A673 (cell line): ENCODE data around the gene HES1. TPM values are rescaled to one million over a fixed set of nuclear protein-coding genes. Genes with fewer than 3 reads are reported as not detected.

Source experiments
- Bru-seq: library from RNA; stranded (reverse); fragments of 400-500 nt; gene quantifications from one replicate; lab custom pipeline; 2021; lab: Mats Ljungman, UMichigan
- BruChase-seq, 2 experiments: library from RNA; stranded (reverse); fragments of 400-500 nt; gene quantifications; one replicate each; lab custom pipeline; 2021; lab: Mats Ljungman, UMichigan
- BruUV-seq: library from RNA; stranded (reverse); fragments of 400-500 nt; replicated peaks from 2 replicates; lab custom pipeline; 2021; lab: Mats Ljungman, UMichigan
- CTCF ChIA-PET: fragments of 300-600 bp; sonication (Branson Sonifier 250); formaldehyde crosslinking; loops from one replicate; lab custom pipeline; 2022; ENCODE audit warnings: antibody characterized with exemption; lab: Charles Lee
- POLR2A ChIA-PET: fragments of 300-600 bp; sonication (Branson Sonifier 250); formaldehyde crosslinking; loops from one replicate; lab custom pipeline; 2022; ENCODE audit warnings: antibody characterized with exemption; ENCODE audit not compliant: low non-redundant PET; lab: Charles Lee
- DNase-seq: peaks from one replicate; pipeline ENCODE4 v3.0.0-alpha.2; 2015; ENCODE audit warnings: low spot score
- H3K27ac ChIP-seq: fragments of 200-600 bp; sonication (generic); 2 replicates; pipeline ENCODE4 v1.5.1; 2016; ENCODE audit warnings: mixed run types, low read depth, mild to moderate bottlenecking, mixed read lengths, antibody characterized with exemption, low read length; ENCODE audit not compliant: poor library complexity, severe bottlenecking
- H3K27me3 ChIP-seq: fragments of 200-600 bp; sonication (generic); replicated peaks from 2 replicates; pipeline ENCODE4 v1.6.1; 2017; ENCODE audit warnings: mixed run types, low read depth, mild to moderate bottlenecking, mixed read lengths, antibody characterized with exemption, low read length; ENCODE audit not compliant: insufficient read depth, poor library complexity
- H3K36me3 ChIP-seq: fragments of 200-600 bp; sonication (generic); 2 replicates; pipeline ENCODE4 v1.6.1; 2016; ENCODE audit warnings: mixed run types, mild to moderate bottlenecking, mixed read lengths, antibody characterized with exemption, low read length; ENCODE audit not compliant: insufficient read depth, poor library complexity, severe bottlenecking
- H3K4me1 ChIP-seq: fragments of 200-600 bp; sonication (generic); 2 replicates; pipeline ENCODE4 v1.6.1; 2017; ENCODE audit warnings: mixed run types, mild to moderate bottlenecking, mixed read lengths, antibody characterized with exemption, low read length; ENCODE audit not compliant: insufficient read depth, poor library complexity, severe bottlenecking
- H3K4me3 ChIP-seq: fragments of 200-600 bp; sonication (generic); 2 replicates; pipeline ENCODE4 v1.5.1; 2016; ENCODE audit warnings: low read depth, mixed run types, mild to moderate bottlenecking, mixed read lengths, low read length; ENCODE audit not compliant: poor library complexity, severe bottlenecking
- H3K9me3 ChIP-seq: fragments of 200-600 bp; sonication (generic); 2 replicates; pipeline ENCODE4 v1.6.1; 2016; ENCODE audit warnings: mixed run types, low read depth, mild to moderate bottlenecking, mixed read lengths, antibody characterized with exemption, low read length; ENCODE audit not compliant: poor library complexity, severe bottlenecking
- CTCF ChIP-seq: fragments of 300-800, 200-600 bp; sonication (generic); conservative IDR thresholded peaks from 2 replicates; pipeline ENCODE4 v1.5.1; 2017; ENCODE audit warnings: low read depth, mild to moderate bottlenecking, antibody characterized with exemption, low read length, moderate library complexity, mixed read lengths
- EZH2 ChIP-seq: fragments of 200-600 bp; sonication (generic); IDR thresholded peaks from 2 replicates; pipeline ENCODE4 v1.6.1; 2017; ENCODE audit warnings: borderline replicate concordance, low read depth, mild to moderate bottlenecking, mixed read lengths, antibody characterized with exemption, low read length; ENCODE audit not compliant: poor library complexity, severe bottlenecking
- intact Hi-C: fragments of 100-400 bp; cut with micrococcal nuclease; formaldehyde crosslinking; loops from one replicate; pipeline ENCODE4 v1.10.0; 2022; ENCODE audit not compliant: unreplicated experiment
- long read RNA-seq: library from polyadenylated mRNA; stranded (forward); transcript quantifications from one replicate; pipeline ENCODE4 v2.0.0, GENCODE V29; 2022
- total RNA-seq: library from RNA; stranded (reverse); gene quantifications from 2 replicates; pipeline ENCODE4 v1.2.3, GENCODE V29; 2021

The HES1 gene, protein sequence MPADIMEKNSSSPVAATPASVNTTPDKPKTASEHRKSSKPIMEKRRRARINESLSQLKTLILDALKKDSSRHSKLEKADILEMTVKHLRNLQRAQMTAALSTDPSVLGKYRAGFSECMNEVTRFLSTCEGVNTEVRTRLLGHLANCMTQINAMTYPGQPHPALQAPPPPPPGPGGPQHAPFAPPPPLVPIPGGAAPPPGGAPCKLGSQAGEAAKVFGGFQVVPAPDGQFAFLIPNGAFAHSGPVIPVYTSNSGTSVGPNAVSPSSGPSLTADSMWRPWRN
- 136 and 139 TPM in 2 replicates for total RNA-seq
- Bru-seq, nascent RNA, result percentile 99 among the genes with signal in this experiment
- percentile 95 among the genes with signal in this experiment for BruChase-seq, experiment 1, labeled RNA remaining after a 2-hour chase
- BruChase-seq, experiment 2, labeled RNA remaining after a 6-hour chase, result percentile 88 among the genes with signal in this experiment
- long read RNA-seq, transcript HES1-201 (4 exons, 1,578 nt), result major isoform, 200 of 243 reads
- long read RNA-seq, partial matches to known transcripts, result 19 of 243 reads
- long read RNA-seq, other reads (novel, unspliced or antisense), result 24 of 243 reads

DNA sequence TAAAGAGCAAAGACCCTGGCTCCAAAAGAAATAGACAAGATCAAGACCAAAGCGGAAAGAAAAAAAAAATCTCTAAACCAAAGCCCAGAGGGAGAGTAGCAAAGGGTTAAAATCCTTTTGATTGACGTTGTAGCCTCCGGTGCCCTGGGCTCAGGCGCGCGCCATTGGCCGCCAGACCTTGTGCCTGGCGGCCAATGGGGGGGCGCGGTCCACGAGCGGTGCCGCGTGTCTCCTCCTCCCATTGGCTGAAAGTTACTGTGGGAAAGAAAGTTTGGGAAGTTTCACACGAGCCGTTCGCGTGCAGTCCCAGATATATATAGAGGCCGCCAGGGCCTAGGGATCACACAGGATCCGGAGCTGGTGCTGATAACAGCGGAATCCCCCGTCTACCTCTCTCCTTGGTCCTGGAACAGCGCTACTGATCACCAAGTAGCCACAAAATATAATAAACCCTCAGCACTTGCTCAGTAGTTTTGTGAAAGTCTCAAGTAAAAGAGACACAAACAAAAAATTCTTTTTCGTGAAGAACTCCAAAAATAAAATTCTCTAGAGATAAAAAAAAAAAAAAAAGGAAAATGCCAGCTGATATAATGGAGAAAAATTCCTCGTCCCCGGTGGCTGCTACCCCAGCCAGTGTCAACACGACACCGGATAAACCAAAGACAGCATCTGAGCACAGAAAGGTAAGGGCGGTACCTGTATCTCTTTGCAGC, at the start of gene HES1:
Gene HES1, plus strand, starts transcription at position 343 of the 713 bp plus-strand sequence. Its CDS starts 233 bp downstream, at position 576.
- H3K27me3 ChIP-seq, result no peaks in the 10 kb centered on the region
- H3K27ac ChIP-seq, result peak within 1 kb of the TSS; percentile 98
- peaks cover 34% of the 10 kb centered on the region for H3K36me3 ChIP-seq
- no peak for TF ChIP-seq CTCF
- TF ChIP-seq EZH2, result no peak
- TSS peak; percentile 87 for BruUV-seq
- H3K4me3 ChIP-seq, result peak within 1 kb of the TSS; percentile 93
- CTCF ChIA-PET, result interaction anchor here (0.7 to 2.8 kb wide), 5 partner anchors 177 to 469 kb away, joined by 4 to 11 read pairs (median 10); no protein-coding TSS in a partner anchor
- H3K9me3 ChIP-seq, result no peaks in the 10 kb centered on the region
- POLR2A ChIA-PET, result interaction anchor here (0.6 to 1.1 kb wide), 6 partner anchors 9 to 238 kb away, joined by 3 to 18 read pairs (median 6); no protein-coding TSS in a partner anchor
- H3K4me1 ChIP-seq, result peaks cover 26% of the 10 kb centered on the region
- intact Hi-C loops, result loop anchor here (1.0 to 10.0 kb wide), 9 partner anchors 47 to 1309 kb away; partner anchors contain the start of gene ACAP2
- peak; percentile 98 for DNase-seq

GRCh38 chr3:194086388-194087075, 49.4 kb upstream of the HES1 start:
- Histone ChIP-seq H3K4me1 (peaks cover 80% of the 10 kb centered on the region), H3K27me3 (no peaks in the 10 kb centered on the region), H3K27ac (peak overlapping the region; percentile 94), H3K4me3 (no peak overlapping the region), H3K9me3 (no peaks in the 10 kb centered on the region), H3K36me3 (no peaks in the 10 kb centered on the region)
- POLR2A ChIA-PET, result no interaction called here
- CTCF ChIA-PET, result no interaction called here
- peak; percentile 48 for DNase-seq
- intact Hi-C loops, result no loop called here
- TF ChIP-seq CTCF (no peak), EZH2 (no peak)
- BruUV-seq, result no TSS peak

- H3K4me3 ChIP-seq, result no peak overlapping the region
- peak overlapping the region; percentile 94 for H3K27ac ChIP-seq
- no peaks in the 10 kb centered on the region for H3K9me3 ChIP-seq
- ChIA-PET CTCF (no interaction called here), POLR2A (no interaction called here)
- no TSS peak for BruUV-seq
- peaks cover 77% of the 10 kb centered on the region for H3K4me1 ChIP-seq
- no peaks in the 10 kb centered on the region for H3K27me3 ChIP-seq
- no peak for DNase-seq
- no peaks in the 10 kb centered on the region for H3K36me3 ChIP-seq
- TF ChIP-seq EZH2, result no peak
- no peak for TF ChIP-seq CTCF
- intact Hi-C loops, result no loop called here
Measured at GRCh38 chr3:194087280-194087679, 48.7 kb upstream of the HES1 start.
